Amniotic stem cell (primary cell): ENCODE results near the gene MEF2D.

Source experiments
- DNase-seq: peaks from one replicate; lab custom pipeline; 2025; lab: John Stamatoyannopoulos, UW

MEF2D gene

GRCh38 chr1:156499842-156500542, 583 bp downstream of the MEF2D start:
- DNase-seq: no peak

GRCh38 chr1:156499194-156499841, 1.3 kb downstream of the MEF2D start:
- DNase-seq: no peak

GRCh38 chr1:156498432-156499193, 2.0 kb downstream of the MEF2D start:
- DNase-seq: no peak

DNA sequence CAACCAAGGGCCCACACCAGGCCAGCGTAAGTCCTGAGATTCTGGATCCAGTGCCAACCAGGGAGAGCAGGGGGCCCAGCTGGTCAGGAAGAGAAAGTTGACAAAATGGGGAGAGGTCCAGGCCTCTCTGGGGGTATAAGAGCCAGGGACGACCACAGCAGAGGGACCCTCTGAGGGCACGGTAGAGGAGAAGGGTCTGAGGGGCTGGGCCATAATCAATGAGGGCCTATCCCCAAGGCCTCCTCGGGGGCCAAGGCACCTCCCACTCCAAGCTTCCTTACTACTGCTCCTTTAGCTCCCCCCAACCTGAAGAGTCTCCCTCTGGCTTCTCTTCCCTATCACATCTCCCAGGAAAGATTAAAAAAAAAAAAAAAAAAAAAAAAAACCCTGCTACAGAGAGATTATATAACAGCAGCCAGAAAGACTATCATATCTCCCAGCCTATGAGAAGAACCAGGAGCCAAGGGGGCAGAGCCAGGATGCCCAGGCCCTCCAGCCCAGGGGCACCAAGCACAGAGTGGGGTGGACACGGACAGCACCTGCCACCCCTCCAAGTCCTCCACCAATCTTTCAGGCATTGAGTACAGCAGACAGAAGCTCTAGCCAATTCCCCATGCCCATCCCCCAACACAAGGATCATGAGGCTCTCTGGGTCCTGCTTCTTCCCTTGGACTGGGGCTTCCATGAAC, 2.7 kb downstream of the MEF2D start:
- DNase-seq: no peak

- no peak for DNase-seq
Observed at GRCh38 chr1:156497078-156497742, 3.4 kb downstream of the MEF2D start.

GRCh38 chr1:156496211-156496761, 4.3 kb downstream of the MEF2D start:
- DNase-seq: no peak

GRCh38 chr1:156495401-156496140, 5.0 kb downstream of the MEF2D start:
- DNase-seq: no peak

DNA sequence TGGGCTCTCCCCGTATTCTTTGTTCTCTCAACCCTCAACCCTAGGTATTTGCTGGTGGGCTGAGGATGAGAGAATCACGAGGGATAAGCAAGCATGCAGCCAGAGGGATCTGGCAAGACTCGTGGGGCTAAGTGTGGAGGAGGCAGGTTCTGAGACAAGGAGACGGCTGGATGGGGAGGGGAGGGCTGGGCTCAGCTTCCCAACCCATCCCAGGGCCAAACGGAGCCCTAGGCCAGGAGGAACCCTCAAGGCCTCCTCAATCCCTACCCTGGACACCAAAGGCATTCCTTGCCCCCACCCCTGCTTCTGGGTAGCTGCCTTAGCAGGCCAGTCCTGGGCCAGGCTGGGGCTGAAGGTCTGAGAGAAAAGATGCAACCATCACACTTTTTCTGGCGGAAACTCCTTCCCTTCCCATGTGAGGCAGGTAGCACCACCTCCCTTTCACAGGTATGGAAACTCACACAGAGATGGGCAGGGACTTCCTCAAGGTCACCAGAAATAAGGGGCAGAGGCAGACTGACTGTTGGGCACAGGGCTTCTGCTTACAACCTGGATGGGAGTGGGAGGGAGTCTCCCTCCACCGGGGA, 6.2 kb downstream of the MEF2D start:
- DNase-seq: no peak

DNA sequence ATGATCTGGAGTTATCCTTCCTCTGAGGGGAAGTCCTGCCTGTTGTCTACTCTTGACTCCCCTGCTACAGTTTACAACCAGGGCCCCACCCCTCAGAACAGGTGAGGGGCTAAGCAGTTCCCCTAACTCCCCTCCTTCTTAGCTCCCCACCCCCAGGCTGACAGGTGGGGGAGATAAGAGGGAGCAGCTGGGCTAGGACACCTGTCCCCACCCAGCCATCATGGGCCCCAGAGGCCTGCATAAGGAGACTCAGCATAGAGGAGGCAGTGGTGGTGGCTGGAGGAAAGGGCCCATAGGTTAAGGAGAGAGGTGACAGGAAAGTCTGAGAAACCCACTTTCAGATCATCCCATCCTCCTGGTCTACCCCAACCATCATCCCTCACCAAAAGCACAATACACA, 6.8 kb downstream of the MEF2D start:
- no peak for DNase-seq

GRCh38 chr1:156493154-156493631, 7.4 kb downstream of the MEF2D start:
- no peak for DNase-seq

GRCh38 chr1:156492591-156493080, 7.9 kb downstream of the MEF2D start:
- DNase-seq: no peak

- no peak for DNase-seq
Observed at GRCh38 chr1:156492013-156492590, 8.5 kb downstream of the MEF2D start.

DNA sequence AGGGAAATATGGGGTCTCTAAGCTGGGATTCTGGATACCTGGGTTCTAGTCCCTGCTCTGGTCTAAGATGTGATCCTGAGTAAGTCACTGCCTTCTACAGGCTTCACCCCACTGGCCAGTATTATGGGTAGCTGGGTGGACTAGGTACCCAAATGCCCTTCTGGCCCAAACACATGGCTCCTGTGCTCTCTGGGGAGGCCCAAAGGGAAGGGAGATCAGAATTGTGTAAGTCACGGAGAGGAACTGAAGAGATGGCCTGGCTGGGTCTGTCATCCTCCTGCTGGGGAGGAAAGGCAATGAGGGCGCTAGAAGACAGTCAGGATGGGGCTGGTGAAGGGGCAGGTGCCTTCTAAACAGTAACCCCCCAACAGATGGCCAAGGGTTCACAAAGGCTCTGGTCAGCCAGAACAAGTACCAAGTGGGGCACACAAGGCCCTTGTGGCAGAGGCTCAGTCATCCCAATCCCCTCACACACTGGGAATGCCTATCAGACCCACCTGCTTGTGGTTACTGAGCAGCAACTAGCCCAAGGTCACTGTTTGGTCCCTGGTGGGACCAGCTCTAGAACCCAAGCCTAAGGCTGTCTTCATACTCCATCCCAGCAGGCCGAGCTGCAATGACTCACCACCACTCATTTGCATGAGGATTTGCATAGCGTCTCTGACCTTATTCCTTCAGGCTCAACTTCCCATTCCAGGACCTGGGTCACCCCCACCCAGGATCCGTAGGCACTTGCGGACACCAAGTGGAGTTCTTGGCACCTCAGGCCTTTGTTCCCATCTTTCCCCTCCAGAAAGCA, 9.2 kb downstream of the MEF2D start:
- no peak for DNase-seq

- no peak for DNase-seq
Observed at GRCh38 chr1:156490401-156491032, 10.1 kb downstream of the MEF2D start.

- no peak for DNase-seq
Observed at GRCh38 chr1:156489935-156490293, 10.7 kb downstream of the MEF2D start.

DNA sequence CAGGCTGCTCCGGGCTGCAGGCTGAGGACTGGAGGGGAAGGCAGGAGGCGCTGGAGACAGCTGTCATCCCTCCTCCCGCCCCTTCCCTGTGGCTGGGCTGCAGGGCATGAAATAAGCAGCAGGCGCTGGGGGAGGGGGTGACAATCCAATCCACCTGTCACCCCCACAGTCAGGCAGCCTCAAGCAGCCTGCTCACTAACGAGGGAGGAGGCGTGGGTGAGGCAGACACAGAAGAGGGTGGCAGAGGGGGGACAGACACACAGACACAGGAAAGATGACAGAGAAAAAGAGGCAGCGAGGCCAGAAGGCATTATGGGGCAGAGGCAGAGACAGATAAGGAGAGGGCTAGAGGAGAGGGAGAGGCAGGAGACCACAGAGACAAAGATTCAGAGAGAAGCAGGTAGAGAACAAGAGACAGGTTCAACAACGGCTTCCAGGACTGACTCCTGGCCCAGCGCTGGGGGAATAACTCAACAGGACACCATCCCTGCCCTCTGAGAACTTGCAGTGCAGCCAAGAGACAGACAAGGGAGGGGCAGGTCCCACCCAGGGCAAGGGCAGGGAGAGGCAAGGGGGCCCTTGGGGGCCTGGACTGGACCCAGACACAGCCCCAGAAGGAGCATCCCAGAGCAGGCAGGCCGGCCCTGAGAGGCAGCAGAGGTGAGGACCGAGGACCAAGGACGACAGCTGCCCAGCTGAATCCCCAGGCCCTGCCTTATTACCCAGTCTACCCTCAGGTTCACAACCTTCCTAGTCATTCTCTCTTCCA, 11.2 kb downstream of the MEF2D start:
- DNase-seq: no peak

GRCh38 chr1:156488566-156489165, 11.9 kb downstream of the MEF2D start:
- no peak for DNase-seq
